Prostate gland (tissue), 2 donors: ENCODE measurements around the gene ZNF836. TPM values are rescaled to one million over a fixed set of nuclear protein-coding genes. Genes with fewer than 3 reads are reported as not detected.

Experiments used
- DNase-seq: peaks from one replicate; pipeline ENCODE4 v3.0.0-alpha.2; 2019; ENCODE audit warnings: low spot score
- H3K27ac ChIP-seq, 2 donors: fragments of 200-600 bp; sonication (generic); 2 replicates each; pipeline ENCODE4 v1.5.1; 2017 to 2019
- H3K27me3 ChIP-seq: fragments of 200-600 bp; sonication (generic); replicated peaks from 2 replicates; pipeline ENCODE4 v1.5.1; 2019; ENCODE audit not compliant: insufficient read depth
- H3K36me3 ChIP-seq, 2 donors: fragments of 200-600 bp; sonication (generic); 1 replicate in 1 of 2; 2 replicates in 1 of 2; pipeline versions ENCODE4 v1.5.1 to v1.8.1; 2017 to 2019
- H3K4me1 ChIP-seq: fragments of 200-600 bp; sonication (generic); replicated peaks from 2 replicates; pipeline ENCODE4 v1.5.1; 2019
- H3K4me3 ChIP-seq, 2 donors: fragments of 200-600 bp; sonication (generic); 2 replicates each; pipeline ENCODE4 v1.5.1; 2017 to 2019
- H3K9me3 ChIP-seq: fragments of 200-600 bp; sonication (generic); 2 replicates; pipeline ENCODE4 v1.5.1; 2017
- POLR2A ChIP-seq: fragments of 450-650 bp; IDR thresholded peaks from one replicate; pipeline ENCODE4 v1.6.1; 2016; ENCODE audit warnings: antibody characterized with exemption, mild to moderate bottlenecking
- POLR2AphosphoS5 ChIP-seq: sonication (generic); formaldehyde crosslinking; IDR thresholded peaks from one replicate; pipeline ENCODE4 v1.6.1; 2017; ENCODE audit warnings: antibody characterized with exemption
- WGBS: methylation state at CpG from one replicate; pipeline ENCODE4 v1.1.5; 2018; 5-methylcytosine and 5-hydroxymethylcytosine counted together
- intact Hi-C: fragments of 100-400 bp; cut with DNase I; formaldehyde crosslinking; loops from one replicate; pipeline ENCODE4 v1.14.2; 2022
- total RNA-seq, 2 donors: library from RNA; depleted of rRNA; stranded (reverse); fragments of >200 nt; gene quantifications; one replicate each; pipeline ENCODE4 v1.1.0, GENCODE V29; 2016
- TF ChIP-seq, protein P1 (sequence below), 4 experiments: fragments of 200-600 bp in 2 of 4; fragments of 450-650 bp in 2 of 4; sonication (generic) in 2 of 4; IDR thresholded peaks; 1 replicate in 3 of 4; 2 replicates in 1 of 4; pipeline ENCODE4 v1.5.1; 2016 to 2019; ENCODE audit warnings: antibody characterized with exemption in 4 of 4, mild to moderate bottlenecking in 2 of 4, moderate library complexity in 2 of 4

Gene ZNF836
- total RNA-seq, 2 donors from 2014 or later: 14.1 to 19.9 TPM

DNA sequence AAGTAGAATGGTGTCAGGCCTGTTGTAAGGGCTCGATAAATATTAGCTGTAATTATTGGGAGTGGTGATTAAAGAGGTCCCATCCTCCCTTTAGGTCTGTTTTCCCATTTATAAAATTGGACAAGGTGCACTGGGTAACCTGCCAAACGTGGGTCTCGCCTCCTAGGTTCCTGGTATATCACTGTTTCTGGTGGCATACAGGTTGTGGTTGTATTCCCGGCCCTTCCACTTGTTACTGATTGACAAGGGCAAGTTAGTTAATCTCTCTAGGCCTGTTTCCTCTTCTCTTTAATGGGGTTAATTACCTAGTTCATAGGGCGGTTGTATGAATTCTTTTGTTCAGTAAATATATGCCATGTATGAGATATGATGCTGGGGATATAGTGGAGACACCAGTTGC is 20.0 kb upstream of the ZNF836 start:
- Histone ChIP-seq H3K36me3 (no peaks in the 10 kb centered on the region), H3K9me3 (no peaks in the 10 kb centered on the region), H3K27ac (peak overlapping the region; percentile 97 to 98), H3K27me3 (no peaks in the 10 kb centered on the region), H3K4me1 (peaks cover 6% of the 10 kb centered on the region), H3K4me3 (peak overlapping the region; percentile 66 to 86)
- intact Hi-C loops: no loop called here
- 44% methylated on average over 5 of the region's 5 CpGs for WGBS
- no peak for DNase-seq
- TF ChIP-seq POLR2A: no peak
- TF ChIP-seq, protein P1, sequence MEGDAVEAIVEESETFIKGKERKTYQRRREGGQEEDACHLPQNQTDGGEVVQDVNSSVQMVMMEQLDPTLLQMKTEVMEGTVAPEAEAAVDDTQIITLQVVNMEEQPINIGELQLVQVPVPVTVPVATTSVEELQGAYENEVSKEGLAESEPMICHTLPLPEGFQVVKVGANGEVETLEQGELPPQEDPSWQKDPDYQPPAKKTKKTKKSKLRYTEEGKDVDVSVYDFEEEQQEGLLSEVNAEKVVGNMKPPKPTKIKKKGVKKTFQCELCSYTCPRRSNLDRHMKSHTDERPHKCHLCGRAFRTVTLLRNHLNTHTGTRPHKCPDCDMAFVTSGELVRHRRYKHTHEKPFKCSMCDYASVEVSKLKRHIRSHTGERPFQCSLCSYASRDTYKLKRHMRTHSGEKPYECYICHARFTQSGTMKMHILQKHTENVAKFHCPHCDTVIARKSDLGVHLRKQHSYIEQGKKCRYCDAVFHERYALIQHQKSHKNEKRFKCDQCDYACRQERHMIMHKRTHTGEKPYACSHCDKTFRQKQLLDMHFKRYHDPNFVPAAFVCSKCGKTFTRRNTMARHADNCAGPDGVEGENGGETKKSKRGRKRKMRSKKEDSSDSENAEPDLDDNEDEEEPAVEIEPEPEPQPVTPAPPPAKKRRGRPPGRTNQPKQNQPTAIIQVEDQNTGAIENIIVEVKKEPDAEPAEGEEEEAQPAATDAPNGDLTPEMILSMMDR (IDR thresholded peaks at IDR 0.05): no peak
- TF ChIP-seq POLR2AphosphoS5: no peak

DNA sequence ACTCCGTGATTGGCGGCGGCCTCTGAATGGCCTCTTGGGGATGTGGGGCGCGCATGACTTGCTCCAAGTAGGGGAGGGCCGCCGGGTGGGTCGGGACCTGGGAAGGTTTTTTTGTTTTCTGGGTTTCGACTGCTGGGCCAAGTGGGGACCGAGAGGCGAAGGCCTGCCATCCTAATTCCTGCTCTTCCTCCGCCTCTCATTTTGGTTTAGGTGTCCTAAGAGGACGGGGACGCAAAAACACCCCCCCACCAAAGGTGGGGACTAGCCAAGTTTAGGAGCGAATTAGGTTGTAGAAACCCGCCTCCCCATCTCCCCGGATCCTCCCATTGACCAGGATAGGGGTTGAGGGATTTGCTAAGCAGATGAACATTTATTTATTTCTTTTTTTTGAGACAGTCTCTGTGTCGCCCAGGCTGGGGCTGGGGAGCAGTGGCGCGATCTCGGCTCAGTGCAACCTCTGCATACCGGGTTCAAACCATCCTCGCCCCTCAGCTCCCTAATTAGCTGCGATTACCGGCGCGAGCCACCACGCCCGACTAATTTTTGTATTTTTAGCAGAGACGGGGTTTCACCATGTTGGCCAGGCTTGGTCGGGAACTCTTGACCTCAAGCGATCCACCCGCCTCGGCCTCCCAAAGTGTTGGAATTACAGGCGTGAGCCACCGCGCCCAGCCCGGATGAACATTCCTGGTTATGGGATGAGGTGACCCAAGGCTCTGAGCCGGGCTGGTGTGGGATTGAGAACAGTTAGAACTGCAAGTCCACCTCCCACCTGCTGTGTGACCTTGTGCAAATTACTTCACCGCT is 19.3 kb upstream of the ZNF836 start:
- TF ChIP-seq, protein P1 (IDR thresholded peaks at IDR 0.05): no peak
- TF ChIP-seq POLR2AphosphoS5 (no peak), POLR2A (no peak)
- DNase-seq: no peak
- no peaks in the 10 kb centered on the region for H3K36me3 ChIP-seq
- no peaks in the 10 kb centered on the region for H3K9me3 ChIP-seq
- H3K4me3 ChIP-seq: peak overlapping the region; percentile 66 to 86
- H3K4me1 ChIP-seq: peaks cover 6% of the 10 kb centered on the region
- intact Hi-C loops: no loop called here
- H3K27ac ChIP-seq: peak overlapping the region; percentile 97 to 98
- no peaks in the 10 kb centered on the region for H3K27me3 ChIP-seq
- 4% methylated on average over 40 of the region's 40 CpGs for WGBS

DNA sequence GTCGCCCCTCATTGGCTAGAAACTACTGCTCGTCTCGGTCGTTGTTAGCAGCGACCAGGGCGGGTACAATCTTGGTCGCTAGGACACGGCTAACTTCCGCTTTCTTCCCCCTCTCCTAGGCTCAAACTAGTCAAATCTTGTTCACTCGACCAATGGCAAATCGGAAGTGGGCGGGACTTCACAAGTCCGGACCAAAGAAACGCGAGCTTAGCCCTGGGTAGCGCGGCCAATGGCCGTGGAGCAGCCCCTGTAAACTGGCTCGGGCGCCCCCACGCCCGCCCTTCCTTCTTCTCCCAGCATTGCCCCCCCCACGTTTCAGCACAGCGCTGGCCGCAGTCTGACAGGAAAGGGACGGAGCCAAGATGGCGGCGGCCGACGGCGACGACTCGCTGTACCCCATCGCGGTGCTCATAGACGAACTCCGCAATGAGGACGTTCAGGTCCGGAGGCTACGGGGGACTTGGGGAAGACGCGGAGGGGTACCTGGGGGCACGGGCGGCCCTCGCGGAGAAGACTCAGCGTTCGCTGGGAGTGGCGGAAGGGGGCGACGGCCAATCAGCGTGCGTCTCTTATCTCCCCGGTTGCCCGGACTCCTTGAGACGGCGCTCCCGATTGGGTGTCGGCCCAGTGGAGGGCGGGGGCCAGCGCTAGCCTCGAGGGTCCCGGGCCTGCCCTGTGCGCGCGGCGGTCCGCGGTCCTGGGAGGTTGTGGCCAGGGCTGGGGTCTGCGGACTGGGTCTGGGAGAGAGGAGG is 18.5 kb upstream of the ZNF836 start, which contains the start of gene PPP2R1A:
Gene PPP2R1A, plus strand, starts transcription at position 318 of the 752 bp plus-strand sequence. Its CDS starts 45 bp downstream, at position 363.
- intact Hi-C loops: no loop called here
- Histone ChIP-seq H3K9me3 (no peaks in the 10 kb centered on the region), H3K27me3 (no peaks in the 10 kb centered on the region), H3K4me1 (peaks cover 6% of the 10 kb centered on the region), H3K4me3 (peak within 1 kb of the TSS; percentile 66 to 86), H3K27ac (peak within 1 kb of the TSS; percentile 97 to 98), H3K36me3 (no peaks in the 10 kb centered on the region)
- WGBS: under 1% methylated on average over 65 of the region's 70 CpGs
- peak; percentile 100 for DNase-seq
- peak; percentile 76 for TF ChIP-seq POLR2A
- TF ChIP-seq, protein P1 (IDR thresholded peaks at IDR 0.05): peak in 1 of 4 experiments; percentile 17
- TF ChIP-seq POLR2AphosphoS5: peak; percentile 70

DNA sequence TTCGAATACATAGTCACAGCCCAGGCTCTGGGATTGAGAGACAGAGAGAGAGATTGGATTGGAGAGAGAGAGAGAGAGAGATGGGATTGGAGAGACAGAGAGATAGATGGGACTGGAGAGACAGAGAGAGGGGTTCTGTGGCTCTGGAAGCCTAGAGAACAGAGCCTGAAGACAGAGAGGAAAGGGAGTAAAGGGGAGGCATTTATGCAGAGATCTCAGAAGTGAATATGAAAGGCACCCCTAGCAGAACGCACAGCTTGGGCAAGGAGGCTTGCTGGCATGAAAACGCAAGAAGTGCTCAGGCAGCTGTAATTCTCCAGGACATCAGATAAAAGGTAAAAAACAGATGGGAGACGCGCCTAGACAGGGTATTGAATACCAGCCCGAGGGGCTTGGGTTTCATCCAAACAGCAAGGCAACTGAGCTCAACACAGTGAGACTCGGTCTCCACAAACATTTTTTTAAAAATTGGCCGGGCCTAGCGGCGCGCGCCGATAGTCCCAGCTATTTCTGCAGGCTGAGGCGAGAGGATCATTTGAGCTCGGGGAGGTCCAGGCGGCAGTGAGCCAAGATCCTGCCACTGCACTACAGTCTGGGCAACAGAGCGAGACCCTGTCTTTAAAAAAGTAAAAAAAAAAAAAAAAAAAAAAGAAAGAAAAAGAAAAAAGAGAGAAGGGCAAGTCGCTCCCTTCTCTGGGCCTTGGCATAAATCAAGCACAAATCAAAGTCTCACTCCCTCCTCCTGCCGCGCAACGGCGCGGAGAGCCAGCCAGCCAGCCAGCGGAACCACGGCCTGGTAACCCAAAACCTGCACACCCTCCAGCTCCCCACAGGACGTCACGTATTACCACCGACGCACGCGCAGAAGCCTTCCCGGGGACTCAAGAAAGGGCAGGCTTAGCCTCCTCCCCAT is 17.7 kb upstream of the ZNF836 start:
- DNase-seq: peak; percentile 70
- WGBS: 1% methylated on average over 32 of the region's 32 CpGs
- H3K27me3 ChIP-seq: no peaks in the 10 kb centered on the region
- intact Hi-C loops: no loop called here
- no peaks in the 10 kb centered on the region for H3K9me3 ChIP-seq
- peak overlapping the region; percentile 34 to 36 for H3K4me3 ChIP-seq
- peaks cover 6% of the 10 kb centered on the region for H3K4me1 ChIP-seq
- no peaks in the 10 kb centered on the region for H3K36me3 ChIP-seq
- TF ChIP-seq POLR2A (peak; percentile 86), POLR2AphosphoS5 (peak; percentile 93)
- TF ChIP-seq, protein P1 (IDR thresholded peaks at IDR 0.05): peak in 1 of 4 experiments; percentile 20
- H3K27ac ChIP-seq: peak overlapping the region; percentile 84 to 98
